IPS-20b (cell line): Measurements from ENCODE around the gene COL20A1.
"Not testable (repeated sequence)": the region's sequence is repeated elsewhere in the genome, so short reads cannot be mapped to it uniquely, and the experiment has no call there.

Source experiments
- H3K27ac ChIP-seq: one replicate; pipeline ENCODE4 v1.5.1; 2013; ENCODE audit warnings: low read length
- H3K27me3 ChIP-seq: 2 replicates; pipeline ENCODE4 v1.6.1; 2013; ENCODE audit warnings: mild to moderate bottlenecking, low read length, inconsistent platforms; ENCODE audit not compliant: insufficient read depth
- H3K36me3 ChIP-seq: 2 replicates; pipeline ENCODE4 v1.6.1; 2013; ENCODE audit warnings: low read depth, mild to moderate bottlenecking, inconsistent platforms, low read length, moderate library complexity; ENCODE audit not compliant: insufficient read depth
- H3K4me1 ChIP-seq: 2 replicates; pipeline ENCODE4 v1.6.1; 2013; ENCODE audit warnings: mild to moderate bottlenecking, control low read depth, inconsistent platforms, low read length, moderate library complexity; ENCODE audit not compliant: insufficient read depth
- H3K4me3 ChIP-seq: 2 replicates; pipeline ENCODE4 v1.5.1; 2013; ENCODE audit warnings: mild to moderate bottlenecking, low read length, inconsistent platforms
- H3K9ac ChIP-seq: 2 replicates; pipeline ENCODE4 v1.6.1; 2013; ENCODE audit warnings: low read depth, mild to moderate bottlenecking, inconsistent platforms, low read length, moderate library complexity
- H3K9me3 ChIP-seq: 2 replicates; pipeline ENCODE4 v1.6.1; 2013; ENCODE audit warnings: mild to moderate bottlenecking, low read depth, low read length, inconsistent platforms; ENCODE audit not compliant: insufficient read depth

COL20A1 gene

DNA sequence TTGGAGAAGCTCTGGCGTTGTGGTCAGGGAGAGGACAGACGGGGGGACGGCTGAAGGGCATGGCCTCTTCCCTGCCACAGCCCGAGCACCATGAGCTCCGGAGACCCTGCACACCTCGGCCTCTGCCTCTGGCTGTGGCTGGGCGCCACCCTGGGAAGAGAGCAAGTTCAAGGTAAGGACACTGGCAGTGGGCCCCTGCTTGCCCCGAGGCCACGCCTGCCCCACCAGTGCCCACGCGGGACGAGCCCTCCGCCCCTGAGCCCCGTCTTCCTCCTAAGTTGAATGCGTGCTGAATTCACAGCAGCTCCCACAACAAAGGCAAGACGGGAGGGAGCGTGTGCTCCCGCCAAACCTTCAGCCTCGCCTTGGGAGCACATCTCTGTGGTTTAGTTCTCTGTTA is 2.0 kb downstream of the COL20A1 start:
- Histone ChIP-seq H3K36me3 (no peaks in the 10 kb centered on the region), H3K27ac (no peak overlapping the region), H3K27me3 (peaks cover 20% of the 10 kb centered on the region), H3K9me3 (no peaks in the 10 kb centered on the region), H3K9ac (no peak overlapping the region), H3K4me3 (peak overlapping the region; percentile 48; the same call in 1 of the 2 replicates), H3K4me1 (peaks cover 6% of the 10 kb centered on the region; the same call in 1 of the 2 replicates)

GRCh38 chr20:63295422-63295821 is 2.4 kb downstream of the COL20A1 start:
- no peak overlapping the region for H3K9ac ChIP-seq
- peak overlapping the region; percentile 48; the same call in 1 of the 2 replicates for H3K4me3 ChIP-seq
- peaks cover 6% of the 10 kb centered on the region; the same call in 1 of the 2 replicates for H3K4me1 ChIP-seq
- no peaks in the 10 kb centered on the region for H3K36me3 ChIP-seq
- peaks cover 20% of the 10 kb centered on the region for H3K27me3 ChIP-seq
- H3K9me3 ChIP-seq, result no peaks in the 10 kb centered on the region
- no peak overlapping the region for H3K27ac ChIP-seq

DNA sequence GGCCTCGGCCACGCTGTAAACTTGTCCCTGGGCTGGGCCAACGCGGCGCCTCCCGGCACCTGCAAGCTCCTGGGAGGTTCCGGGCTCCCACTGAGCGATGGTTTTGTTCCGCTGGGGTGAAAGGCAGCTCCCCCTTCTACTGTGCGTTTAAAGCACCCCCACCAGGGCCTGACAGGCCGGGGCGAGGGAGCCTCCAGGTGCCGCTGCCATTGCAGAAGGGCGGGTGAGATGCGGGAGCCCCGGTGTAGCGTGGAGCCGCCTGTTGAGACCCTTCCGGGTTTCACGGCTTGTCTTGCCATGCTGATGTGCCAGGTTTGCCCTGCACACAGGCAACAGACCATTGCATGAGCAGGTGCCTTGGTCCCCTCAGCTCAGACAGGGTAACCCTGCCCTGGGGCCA is 2.9 kb downstream of the COL20A1 start:
- no peak overlapping the region for H3K27ac ChIP-seq
- no peaks in the 10 kb centered on the region for H3K9me3 ChIP-seq
- no peak overlapping the region for H3K9ac ChIP-seq
- H3K27me3 ChIP-seq, result peaks cover 20% of the 10 kb centered on the region
- no peaks in the 10 kb centered on the region for H3K36me3 ChIP-seq
- peak overlapping the region; percentile 48; the same call in 1 of the 2 replicates for H3K4me3 ChIP-seq
- peaks cover 6% of the 10 kb centered on the region; the same call in 1 of the 2 replicates for H3K4me1 ChIP-seq

DNA sequence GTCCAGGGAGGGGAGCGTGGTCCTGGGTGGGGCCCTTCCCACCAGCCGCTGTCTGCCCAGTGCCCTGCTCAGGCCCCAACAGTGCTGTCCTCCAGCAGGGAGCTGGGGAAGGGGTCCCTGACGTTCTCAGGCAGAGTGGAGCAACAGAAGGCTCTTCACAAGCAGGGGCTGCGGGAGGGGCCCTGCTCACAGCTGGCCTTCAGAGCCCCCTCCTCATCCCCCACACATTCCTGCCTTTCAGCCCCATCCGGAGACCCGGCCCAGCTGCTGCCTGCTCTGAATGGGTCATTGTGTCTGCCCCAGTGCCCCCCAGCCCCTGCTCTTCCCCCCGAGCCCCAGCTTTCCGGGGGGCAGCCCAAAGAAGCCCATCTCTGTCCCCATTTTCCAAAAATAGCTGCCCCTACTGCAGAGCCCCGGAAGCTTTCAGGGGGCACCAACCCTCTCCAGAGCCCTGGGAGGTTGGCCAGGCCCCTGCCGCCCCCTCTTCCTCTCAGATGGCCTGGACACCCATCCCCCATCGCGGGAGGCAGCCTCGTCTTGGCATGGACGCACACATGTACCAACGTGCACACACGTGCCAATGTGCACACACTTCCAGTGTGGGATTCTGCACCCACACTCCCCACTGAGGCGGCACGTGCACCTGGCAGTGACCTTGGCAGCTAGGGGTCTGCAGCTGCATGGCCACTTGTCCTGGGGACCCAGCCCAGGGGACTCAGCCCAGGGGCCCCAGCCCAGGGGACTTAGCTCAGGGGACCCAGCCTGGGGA is 3.7 kb downstream of the COL20A1 start:
- Histone ChIP-seq H3K9me3 (no peaks in the 10 kb centered on the region), H3K27me3 (peaks cover 20% of the 10 kb centered on the region), H3K36me3 (no peaks in the 10 kb centered on the region), H3K4me3 (no peak overlapping the region), H3K4me1 (peaks cover 6% of the 10 kb centered on the region; the same call in 1 of the 2 replicates), H3K9ac (no peak overlapping the region), H3K27ac (no peak overlapping the region)

GRCh38 chr20:63297371-63297781 is 4.4 kb downstream of the COL20A1 start:
- no peaks in the 10 kb centered on the region for H3K36me3 ChIP-seq
- H3K27ac ChIP-seq, result no peak overlapping the region
- peaks cover 6% of the 10 kb centered on the region; the same call in 1 of the 2 replicates for H3K4me1 ChIP-seq
- no peak overlapping the region for H3K9ac ChIP-seq
- peaks cover 20% of the 10 kb centered on the region for H3K27me3 ChIP-seq
- no peak overlapping the region for H3K4me3 ChIP-seq
- H3K9me3 ChIP-seq, result no peaks in the 10 kb centered on the region

DNA sequence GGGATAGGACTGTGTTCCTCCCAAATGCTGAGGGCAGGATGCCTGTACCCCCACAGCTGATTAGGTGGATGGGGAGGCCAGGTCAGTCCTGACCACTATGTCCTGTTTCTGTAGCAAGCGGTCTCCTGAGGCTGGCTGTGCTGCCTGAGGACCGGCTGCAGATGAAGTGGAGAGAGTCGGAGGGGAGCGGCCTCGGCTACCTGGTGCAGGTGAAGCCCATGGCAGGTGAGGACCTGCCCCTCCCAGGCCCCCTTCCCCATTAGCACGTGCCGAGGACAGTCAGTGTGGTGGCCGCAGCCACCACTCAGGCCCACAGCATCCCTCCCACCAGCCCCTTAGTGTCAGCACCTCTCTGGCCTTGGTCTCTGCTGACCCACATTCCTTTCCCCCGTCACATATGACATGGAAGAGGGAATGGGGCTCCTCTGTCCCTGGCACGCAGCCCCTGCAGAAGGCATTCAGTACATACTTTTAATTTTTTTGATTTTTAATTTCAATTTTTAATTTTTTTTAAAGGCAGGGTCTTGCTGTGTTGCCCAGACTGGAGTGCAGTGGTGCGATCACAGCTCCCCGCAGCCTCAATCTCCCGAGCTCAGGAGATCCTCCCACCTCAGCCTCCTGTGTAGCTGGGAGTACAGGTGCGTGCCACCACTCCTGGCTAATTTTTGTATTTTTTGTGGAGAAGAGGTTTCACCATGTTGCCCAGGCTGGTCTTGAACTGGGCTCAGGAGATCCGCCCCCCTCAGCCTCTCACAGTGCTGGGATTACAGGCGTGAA is 5.0 kb downstream of the COL20A1 start:
- Histone ChIP-seq H3K27me3 (peaks cover 20% of the 10 kb centered on the region), H3K4me1 (peaks cover 6% of the 10 kb centered on the region; the same call in 1 of the 2 replicates), H3K27ac (no peak overlapping the region), H3K36me3 (no peaks in the 10 kb centered on the region), H3K9me3 (no peaks in the 10 kb centered on the region), H3K9ac (no peak overlapping the region), H3K4me3 (no peak overlapping the region)

GRCh38 chr20:63298731-63299312 is 5.8 kb downstream of the COL20A1 start:
- no peaks in the 10 kb centered on the region for H3K36me3 ChIP-seq
- H3K4me1 ChIP-seq, result peaks cover 6% of the 10 kb centered on the region; the same call in 1 of the 2 replicates
- no peaks in the 10 kb centered on the region for H3K9me3 ChIP-seq
- peaks cover 20% of the 10 kb centered on the region for H3K27me3 ChIP-seq
- H3K4me3 ChIP-seq, result no peak overlapping the region
- no peak overlapping the region for H3K27ac ChIP-seq
- H3K9ac ChIP-seq, result no peak overlapping the region

DNA sequence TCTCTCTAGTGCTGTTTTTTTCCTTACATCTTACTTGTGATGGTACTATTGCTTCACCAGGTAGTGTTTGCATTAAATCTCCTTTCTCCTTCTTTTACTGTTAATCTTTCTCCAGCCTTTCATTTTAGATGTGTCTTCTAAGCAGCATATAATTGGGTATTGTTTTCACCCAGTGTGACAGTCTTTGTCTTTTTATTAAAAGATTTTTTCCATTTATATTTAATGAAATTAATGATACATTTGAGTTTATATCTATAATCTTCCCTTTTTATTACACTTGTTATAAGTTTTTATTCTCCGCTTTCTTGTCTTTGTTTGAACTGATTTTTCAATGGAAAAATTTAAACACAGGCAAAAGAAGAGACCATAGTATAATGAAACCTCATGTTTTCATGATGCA is 8.7 kb downstream of the COL20A1 start:
- H3K36me3 ChIP-seq, result no peaks in the 10 kb centered on the region
- H3K9me3 ChIP-seq, result no peaks in the 10 kb centered on the region
- no peak overlapping the region for H3K9ac ChIP-seq
- H3K27ac ChIP-seq, result no peak overlapping the region
- H3K4me1 ChIP-seq, result no peaks in the 10 kb centered on the region
- H3K4me3 ChIP-seq, result no peak overlapping the region
- H3K27me3 ChIP-seq, result no peaks in the 10 kb centered on the region; the same call in 1 of the 2 replicates

DNA sequence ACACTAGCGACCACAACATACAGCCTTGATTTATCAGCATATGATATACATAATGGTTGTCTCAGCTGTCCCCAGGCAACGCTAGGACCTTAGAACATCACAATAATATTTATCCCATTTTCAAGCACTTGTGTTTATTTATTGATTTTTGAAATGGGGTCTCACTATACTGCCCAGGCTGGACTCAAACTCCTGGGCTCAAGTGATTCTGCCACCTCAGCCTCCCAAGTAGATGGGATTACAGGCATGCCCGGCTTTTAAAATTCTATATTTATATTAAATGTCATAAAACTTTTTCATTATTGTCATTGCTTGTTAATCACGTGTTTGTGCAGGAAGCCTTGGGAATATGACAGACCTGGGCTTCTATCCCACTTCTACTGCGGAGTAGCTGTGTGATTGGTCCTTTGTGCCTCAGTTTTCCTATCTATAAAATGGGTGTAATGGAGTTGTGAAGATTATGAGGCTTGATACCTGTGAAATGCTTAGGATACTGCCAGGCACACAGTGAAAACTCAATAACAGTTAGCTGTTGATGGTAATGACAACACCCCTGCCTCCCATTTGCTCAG is 10.2 kb downstream of the COL20A1 start:
- Histone ChIP-seq H3K36me3 (no peaks in the 10 kb centered on the region), H3K4me3 (no peak overlapping the region), H3K27me3 (no peaks in the 10 kb centered on the region), H3K4me1 (no peaks in the 10 kb centered on the region), H3K9ac (no peak overlapping the region), H3K27ac (no peak overlapping the region), H3K9me3 (no peaks in the 10 kb centered on the region)

DNA sequence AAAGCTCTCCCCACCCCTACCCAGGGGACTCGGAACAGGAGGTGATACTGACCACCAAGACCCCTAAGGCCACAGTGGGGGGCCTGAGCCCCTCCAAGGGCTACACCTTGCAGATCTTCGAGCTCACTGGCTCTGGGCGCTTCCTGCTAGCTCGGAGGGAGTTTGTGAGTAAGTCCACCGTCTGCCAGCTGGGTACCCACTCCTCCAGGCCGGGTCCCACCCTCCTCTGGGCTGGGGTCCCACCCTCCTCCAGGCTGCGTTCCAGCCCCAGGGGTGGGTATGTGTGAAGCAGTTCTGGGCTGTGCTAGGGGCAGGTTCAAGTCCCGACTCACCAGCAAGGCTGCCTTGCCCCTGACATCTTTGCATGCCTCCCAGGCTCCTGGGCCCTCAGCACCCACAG is 12.4 kb downstream of the COL20A1 start:
- Histone ChIP-seq H3K4me3 (no peak overlapping the region), H3K27ac (no peak overlapping the region), H3K9me3 (no peaks in the 10 kb centered on the region), H3K27me3 (no peaks in the 10 kb centered on the region), H3K36me3 (no peaks in the 10 kb centered on the region), H3K9ac (no peak overlapping the region), H3K4me1 (no peaks in the 10 kb centered on the region)

DNA sequence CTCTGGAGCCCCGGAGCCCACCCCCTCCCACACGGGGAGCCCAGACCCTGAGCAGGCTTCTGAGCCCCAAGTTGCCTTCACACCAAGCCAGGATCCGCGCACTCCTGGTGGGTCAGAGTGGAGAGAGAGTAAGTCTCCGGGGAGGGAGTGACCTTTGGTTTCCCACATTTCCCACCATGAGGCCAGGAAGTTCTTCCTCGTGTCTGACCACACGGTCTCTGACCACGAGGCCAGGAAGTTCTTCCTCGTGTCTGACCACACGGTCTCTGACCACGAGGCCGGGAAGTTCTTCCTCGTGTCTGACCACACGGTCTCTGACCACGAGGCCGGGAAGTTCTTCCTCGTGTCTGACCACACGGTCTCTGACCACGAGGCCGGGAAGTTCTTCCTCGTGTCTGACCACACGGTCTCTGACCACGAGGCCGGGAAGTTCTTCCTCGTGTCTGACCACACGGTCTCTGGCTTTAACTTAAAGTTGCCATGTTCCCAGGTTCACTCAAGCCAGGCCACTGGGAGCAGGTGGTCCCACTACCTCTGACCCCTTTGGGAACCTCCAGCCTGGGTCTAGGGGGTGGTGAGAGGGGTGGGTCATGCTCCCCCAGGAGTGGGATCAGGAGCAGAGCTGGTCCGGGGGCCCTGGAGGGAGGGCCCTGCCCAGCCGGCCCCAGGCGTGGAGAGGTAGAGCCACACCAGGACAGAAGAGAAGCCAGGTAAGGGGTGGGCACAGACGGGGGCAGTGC is 13.1 kb downstream of the COL20A1 start:
- H3K27me3 ChIP-seq, H3K9ac ChIP-seq, H3K27ac ChIP-seq, H3K4me1 ChIP-seq, H3K4me3 ChIP-seq, H3K9me3 ChIP-seq, H3K36me3 ChIP-seq: not testable (repeated sequence)
